ENCODE results near the gene BCL11A. TPM values are rescaled to one million over a fixed set of nuclear protein-coding genes. Genes with fewer than 3 reads are reported as not detected.

The BCL11A gene
- polyA plus RNA-seq, 1 donor from 2014 or later: 44.0 TPM

DNA sequence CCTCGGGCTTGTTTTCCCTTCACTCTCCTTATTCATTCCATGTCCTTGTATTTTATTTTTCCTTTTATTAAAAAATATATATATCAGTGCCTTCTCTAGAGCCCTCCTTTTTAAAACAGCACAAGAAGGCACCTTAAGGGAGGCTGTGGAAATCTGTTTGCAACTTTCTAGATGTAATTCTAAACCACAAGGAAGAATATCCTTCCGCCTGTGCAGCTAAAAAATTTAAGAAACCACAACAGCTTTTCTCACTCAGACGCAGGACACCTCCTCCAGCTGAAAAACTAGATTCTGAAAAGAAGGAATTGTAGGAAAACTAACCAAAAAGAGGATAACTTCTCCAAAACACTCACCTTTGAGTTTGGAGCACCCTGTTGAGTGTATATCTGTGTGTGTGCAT, 142.2 kb downstream of the BCL11A start:
- H3K9me3 ChIP-seq (ENCODE audit: low read length): no peaks in the 10 kb centered on the region
- no peaks in the 10 kb centered on the region for H3K9me2 ChIP-seq (ENCODE audit: insufficient read depth, low read length)
- no peaks in the 10 kb centered on the region for H3K27me3 ChIP-seq (ENCODE audit: insufficient read depth, low read depth, low read length)
- no peak overlapping the region for H3K4me2 ChIP-seq (ENCODE audit: low read length)
- no peak overlapping the region for H3K27ac ChIP-seq (ENCODE audit: low read length)
- TF ChIP-seq TAF1 (IDR thresholded peaks at IDR 0.05; ENCODE audit: low read depth) (no peak), EZH2 (IDR thresholded peaks at IDR 0.05; ENCODE audit: borderline replicate concordance, insufficient read depth, low read length, poor library complexity, severe bottlenecking) (no peak), POLR2AphosphoS5 (IDR thresholded peaks at IDR 0.05) (no peak), SMC3 (conservative IDR thresholded peaks at IDR 0.05; ENCODE audit: poor library complexity) (no peak), EP300 (conservative IDR thresholded peaks at IDR 0.05; ENCODE audit: poor library complexity, severe bottlenecking) (no peak), MXI1 (conservative IDR thresholded peaks at IDR 0.05; ENCODE audit: poor library complexity, severe bottlenecking) (no peak), RAD21 (conservative IDR thresholded peaks at IDR 0.05) (no peak)
- TF ChIP-seq, protein P1, sequence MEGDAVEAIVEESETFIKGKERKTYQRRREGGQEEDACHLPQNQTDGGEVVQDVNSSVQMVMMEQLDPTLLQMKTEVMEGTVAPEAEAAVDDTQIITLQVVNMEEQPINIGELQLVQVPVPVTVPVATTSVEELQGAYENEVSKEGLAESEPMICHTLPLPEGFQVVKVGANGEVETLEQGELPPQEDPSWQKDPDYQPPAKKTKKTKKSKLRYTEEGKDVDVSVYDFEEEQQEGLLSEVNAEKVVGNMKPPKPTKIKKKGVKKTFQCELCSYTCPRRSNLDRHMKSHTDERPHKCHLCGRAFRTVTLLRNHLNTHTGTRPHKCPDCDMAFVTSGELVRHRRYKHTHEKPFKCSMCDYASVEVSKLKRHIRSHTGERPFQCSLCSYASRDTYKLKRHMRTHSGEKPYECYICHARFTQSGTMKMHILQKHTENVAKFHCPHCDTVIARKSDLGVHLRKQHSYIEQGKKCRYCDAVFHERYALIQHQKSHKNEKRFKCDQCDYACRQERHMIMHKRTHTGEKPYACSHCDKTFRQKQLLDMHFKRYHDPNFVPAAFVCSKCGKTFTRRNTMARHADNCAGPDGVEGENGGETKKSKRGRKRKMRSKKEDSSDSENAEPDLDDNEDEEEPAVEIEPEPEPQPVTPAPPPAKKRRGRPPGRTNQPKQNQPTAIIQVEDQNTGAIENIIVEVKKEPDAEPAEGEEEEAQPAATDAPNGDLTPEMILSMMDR (IDR thresholded peaks at IDR 0.05; ENCODE audit: poor library complexity, severe bottlenecking): no peak
- TF ChIP-seq, protein P2, sequence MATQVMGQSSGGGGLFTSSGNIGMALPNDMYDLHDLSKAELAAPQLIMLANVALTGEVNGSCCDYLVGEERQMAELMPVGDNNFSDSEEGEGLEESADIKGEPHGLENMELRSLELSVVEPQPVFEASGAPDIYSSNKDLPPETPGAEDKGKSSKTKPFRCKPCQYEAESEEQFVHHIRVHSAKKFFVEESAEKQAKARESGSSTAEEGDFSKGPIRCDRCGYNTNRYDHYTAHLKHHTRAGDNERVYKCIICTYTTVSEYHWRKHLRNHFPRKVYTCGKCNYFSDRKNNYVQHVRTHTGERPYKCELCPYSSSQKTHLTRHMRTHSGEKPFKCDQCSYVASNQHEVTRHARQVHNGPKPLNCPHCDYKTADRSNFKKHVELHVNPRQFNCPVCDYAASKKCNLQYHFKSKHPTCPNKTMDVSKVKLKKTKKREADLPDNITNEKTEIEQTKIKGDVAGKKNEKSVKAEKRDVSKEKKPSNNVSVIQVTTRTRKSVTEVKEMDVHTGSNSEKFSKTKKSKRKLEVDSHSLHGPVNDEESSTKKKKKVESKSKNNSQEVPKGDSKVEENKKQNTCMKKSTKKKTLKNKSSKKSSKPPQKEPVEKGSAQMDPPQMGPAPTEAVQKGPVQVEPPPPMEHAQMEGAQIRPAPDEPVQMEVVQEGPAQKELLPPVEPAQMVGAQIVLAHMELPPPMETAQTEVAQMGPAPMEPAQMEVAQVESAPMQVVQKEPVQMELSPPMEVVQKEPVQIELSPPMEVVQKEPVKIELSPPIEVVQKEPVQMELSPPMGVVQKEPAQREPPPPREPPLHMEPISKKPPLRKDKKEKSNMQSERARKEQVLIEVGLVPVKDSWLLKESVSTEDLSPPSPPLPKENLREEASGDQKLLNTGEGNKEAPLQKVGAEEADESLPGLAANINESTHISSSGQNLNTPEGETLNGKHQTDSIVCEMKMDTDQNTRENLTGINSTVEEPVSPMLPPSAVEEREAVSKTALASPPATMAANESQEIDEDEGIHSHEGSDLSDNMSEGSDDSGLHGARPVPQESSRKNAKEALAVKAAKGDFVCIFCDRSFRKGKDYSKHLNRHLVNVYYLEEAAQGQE (IDR thresholded peaks at IDR 0.05; ENCODE audit: borderline replicate concordance): no peak
- H2AFZ ChIP-seq (ENCODE audit: low read depth, low read length): no peak overlapping the region
- H4K20me1 ChIP-seq (ENCODE audit: insufficient read depth): no peaks in the 10 kb centered on the region
- H3F3A ChIP-seq (ENCODE audit: insufficient read depth, low read length, poor library complexity, severe bottlenecking): no peaks in the 10 kb centered on the region
- no peak overlapping the region for H3K9ac ChIP-seq (ENCODE audit: low read length)
- no peak overlapping the region for H3K4me3 ChIP-seq (ENCODE audit: low read length)
- no peaks in the 10 kb centered on the region for H3K79me2 ChIP-seq (replicated peaks; ENCODE audit: insufficient read depth, low read length)
- no peaks in the 10 kb centered on the region for H3K36me3 ChIP-seq (ENCODE audit: insufficient read depth, low read length)

DNA sequence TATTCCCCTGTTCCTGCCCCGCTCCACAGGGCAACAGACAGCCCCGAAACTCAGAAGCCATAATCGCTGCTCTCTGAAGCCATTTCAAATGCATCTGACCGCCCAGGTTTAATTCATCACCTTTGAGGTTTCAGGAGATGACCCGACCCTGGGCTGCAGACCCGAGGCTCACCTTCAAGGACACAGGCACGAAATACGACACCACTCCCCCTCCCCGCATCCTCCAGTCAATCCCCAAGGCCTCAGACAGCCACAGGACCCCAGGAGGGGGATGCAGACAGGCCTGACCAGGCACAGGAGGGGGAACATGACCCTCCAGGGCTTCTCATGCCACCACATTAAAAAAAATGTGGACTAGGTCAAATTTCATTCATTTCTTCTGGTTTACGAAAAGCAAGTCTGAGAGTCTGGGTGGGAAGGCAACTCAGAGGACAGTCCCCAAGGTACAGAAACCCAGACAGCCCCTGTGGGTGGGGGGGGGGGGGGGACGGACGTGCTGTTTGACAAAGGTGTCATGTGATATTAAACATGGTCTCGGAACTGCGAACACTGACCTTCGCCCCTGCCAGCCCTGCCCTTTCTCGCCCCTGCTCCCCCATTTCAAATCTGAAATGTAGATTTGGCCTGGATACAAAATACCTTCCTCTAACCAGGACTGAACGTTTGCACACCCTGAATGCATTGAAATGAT, 142.9 kb downstream of the BCL11A start:
- Histone ChIP-seq H3F3A (ENCODE audit: insufficient read depth, low read length, poor library complexity, severe bottlenecking) (no peaks in the 10 kb centered on the region), H3K4me3 (ENCODE audit: low read length) (no peak overlapping the region), H2AFZ (ENCODE audit: low read depth, low read length) (no peak overlapping the region), H3K27me3 (ENCODE audit: insufficient read depth, low read depth, low read length) (no peaks in the 10 kb centered on the region), H3K9ac (ENCODE audit: low read length) (no peak overlapping the region), H3K27ac (ENCODE audit: low read length) (no peak overlapping the region), H3K9me2 (ENCODE audit: insufficient read depth, low read length) (no peaks in the 10 kb centered on the region), H3K9me3 (ENCODE audit: low read length) (no peaks in the 10 kb centered on the region), H3K79me2 (replicated peaks; ENCODE audit: insufficient read depth, low read length) (no peaks in the 10 kb centered on the region), H3K4me2 (ENCODE audit: low read length) (no peak overlapping the region), H3K36me3 (ENCODE audit: insufficient read depth, low read length) (no peaks in the 10 kb centered on the region), H4K20me1 (ENCODE audit: insufficient read depth) (no peaks in the 10 kb centered on the region)
- TF ChIP-seq EZH2 (IDR thresholded peaks at IDR 0.05; ENCODE audit: borderline replicate concordance, insufficient read depth, low read length, poor library complexity, severe bottlenecking) (no peak), RAD21 (conservative IDR thresholded peaks at IDR 0.05) (no peak), SMC3 (conservative IDR thresholded peaks at IDR 0.05; ENCODE audit: poor library complexity) (no peak), EP300 (conservative IDR thresholded peaks at IDR 0.05; ENCODE audit: poor library complexity, severe bottlenecking) (no peak), POLR2AphosphoS5 (IDR thresholded peaks at IDR 0.05) (no peak)
- TF ChIP-seq, protein P2 (IDR thresholded peaks at IDR 0.05; ENCODE audit: borderline replicate concordance): no peak
- TF ChIP-seq, protein P1 (IDR thresholded peaks at IDR 0.05; ENCODE audit: poor library complexity, severe bottlenecking): no peak
